ENCODE measurements around the gene NDUFA13.

The NDUFA13 gene

DNA sequence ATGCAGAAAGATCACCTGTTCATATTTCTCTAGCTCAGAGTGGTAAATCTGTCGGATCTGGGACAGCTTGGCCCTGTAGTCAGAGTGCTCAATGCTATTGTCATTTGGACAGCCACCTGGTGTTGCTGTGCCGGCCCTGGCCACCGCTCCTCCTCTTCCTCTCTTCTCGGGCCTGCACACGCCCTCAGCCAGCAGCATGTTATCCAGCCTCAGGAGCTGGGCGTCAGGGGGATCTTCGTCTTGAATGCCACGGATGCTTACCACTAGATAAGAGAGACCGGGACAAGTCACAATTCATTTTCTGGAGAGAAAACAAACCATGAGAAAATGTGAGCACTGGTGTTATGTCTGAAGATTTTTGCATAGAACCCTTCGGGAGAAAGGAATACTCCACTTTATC, 54.5 kb downstream of the NDUFA13 start:
- DNase-seq (ENCODE audit: low read depth in 2 of 2), result no peak

DNA sequence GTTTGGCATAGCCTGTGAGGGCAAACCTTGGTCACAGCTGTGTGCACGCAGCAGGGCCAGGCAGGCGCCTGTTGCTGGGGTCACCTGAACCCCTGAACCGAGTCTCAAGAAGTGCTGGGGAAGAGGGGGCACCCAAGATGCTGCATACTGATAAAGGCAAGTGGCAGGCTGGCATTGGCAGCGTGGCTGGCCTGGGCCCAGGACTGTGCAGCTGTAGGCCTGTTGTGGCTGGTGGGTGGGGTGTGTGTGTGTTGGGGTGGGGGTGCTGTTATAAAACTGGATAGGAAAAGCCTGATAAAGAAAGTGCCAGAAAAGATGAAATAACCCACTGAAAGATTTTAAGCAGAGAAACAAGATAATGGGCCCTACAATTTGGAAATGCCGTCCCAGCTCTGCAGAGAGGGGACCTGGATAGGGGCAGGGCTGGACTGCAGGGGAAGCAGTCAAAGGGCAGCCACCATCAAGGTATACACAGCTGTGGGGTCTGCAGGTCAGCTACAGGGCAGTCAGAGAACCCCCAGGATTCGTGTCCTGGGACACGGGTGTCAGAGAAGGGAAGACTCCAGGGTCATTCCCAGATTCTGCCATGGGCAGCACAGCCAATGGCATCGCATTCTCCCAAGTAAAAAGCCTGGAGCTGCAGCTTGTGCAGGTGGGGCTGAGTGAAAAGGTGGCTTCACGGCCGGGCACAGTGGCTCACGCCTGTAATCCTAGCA, 55.2 kb downstream of the NDUFA13 start:
- no peak for DNase-seq (ENCODE audit: low read depth in 2 of 2)

DNA sequence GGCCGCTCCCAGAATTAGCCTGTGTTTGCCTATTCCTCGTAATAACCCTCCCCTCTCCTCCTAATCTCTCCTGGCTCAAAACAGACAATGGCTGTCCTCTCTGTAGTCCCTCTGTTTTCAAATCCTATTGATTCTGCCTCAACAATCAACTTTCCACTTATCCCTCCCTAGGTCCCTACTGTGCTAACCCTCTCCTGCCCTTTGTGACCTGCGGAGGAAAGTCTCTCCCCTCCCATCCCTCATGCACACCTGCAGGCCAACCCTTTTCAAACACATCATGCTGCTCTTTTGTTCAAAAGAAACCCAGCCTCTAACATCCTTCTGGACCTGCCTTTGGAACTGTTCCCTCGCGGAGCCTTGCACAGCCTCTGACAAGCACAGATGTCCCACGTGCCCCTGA, 59.4 kb downstream of the NDUFA13 start:
- no peak for DNase-seq (ENCODE audit: low read depth in 2 of 2)

Data from stimulated activated CD8-positive, alpha-beta memory T cell treated with anti-CD3 and anti-CD28 coated beads, Interleukin-15, amount 100 ng/mL, for 48 hours (primary cell).